ENCODE data around the gene TP73.

DNA sequence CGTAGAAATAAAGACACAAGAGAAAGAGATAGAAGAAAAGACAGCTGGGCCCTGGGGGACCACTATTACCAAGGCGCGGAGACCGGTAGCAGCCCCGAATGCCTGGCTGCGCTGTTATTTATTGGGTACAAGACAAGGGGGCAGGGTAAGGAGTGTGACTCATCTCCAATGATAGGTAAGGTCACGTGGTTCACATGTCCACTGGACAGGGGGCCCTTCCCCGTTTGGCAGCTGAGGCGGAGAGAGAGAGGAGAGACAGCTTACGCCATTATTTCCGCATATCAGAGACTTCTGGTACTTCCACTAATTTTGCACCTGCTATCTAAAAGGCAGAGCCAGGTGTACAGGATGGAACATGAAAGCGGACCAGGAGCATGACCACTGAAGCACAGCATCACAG lies 31.6 kb upstream of the TP73 start:
- TF ChIP-seq, protein P1, sequence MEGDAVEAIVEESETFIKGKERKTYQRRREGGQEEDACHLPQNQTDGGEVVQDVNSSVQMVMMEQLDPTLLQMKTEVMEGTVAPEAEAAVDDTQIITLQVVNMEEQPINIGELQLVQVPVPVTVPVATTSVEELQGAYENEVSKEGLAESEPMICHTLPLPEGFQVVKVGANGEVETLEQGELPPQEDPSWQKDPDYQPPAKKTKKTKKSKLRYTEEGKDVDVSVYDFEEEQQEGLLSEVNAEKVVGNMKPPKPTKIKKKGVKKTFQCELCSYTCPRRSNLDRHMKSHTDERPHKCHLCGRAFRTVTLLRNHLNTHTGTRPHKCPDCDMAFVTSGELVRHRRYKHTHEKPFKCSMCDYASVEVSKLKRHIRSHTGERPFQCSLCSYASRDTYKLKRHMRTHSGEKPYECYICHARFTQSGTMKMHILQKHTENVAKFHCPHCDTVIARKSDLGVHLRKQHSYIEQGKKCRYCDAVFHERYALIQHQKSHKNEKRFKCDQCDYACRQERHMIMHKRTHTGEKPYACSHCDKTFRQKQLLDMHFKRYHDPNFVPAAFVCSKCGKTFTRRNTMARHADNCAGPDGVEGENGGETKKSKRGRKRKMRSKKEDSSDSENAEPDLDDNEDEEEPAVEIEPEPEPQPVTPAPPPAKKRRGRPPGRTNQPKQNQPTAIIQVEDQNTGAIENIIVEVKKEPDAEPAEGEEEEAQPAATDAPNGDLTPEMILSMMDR (IDR thresholded peaks at IDR 0.05): no peak
- no peak for TF ChIP-seq POLR2A (IDR thresholded peaks at IDR 0.05)

Data from right lobe of liver (tissue), 4 donors.